ENCODE data around the gene UGGT1. TPM values are rescaled to one million over a fixed set of nuclear protein-coding genes. Genes with fewer than 3 reads are reported as not detected.
"Not testable (repeated sequence)": the region's sequence is repeated elsewhere in the genome, so short reads cannot be mapped to it uniquely, and the experiment has no call there.

The UGGT1 gene
- total RNA-seq, 1 donor from 2014 or later = 46.6 TPM

DNA sequence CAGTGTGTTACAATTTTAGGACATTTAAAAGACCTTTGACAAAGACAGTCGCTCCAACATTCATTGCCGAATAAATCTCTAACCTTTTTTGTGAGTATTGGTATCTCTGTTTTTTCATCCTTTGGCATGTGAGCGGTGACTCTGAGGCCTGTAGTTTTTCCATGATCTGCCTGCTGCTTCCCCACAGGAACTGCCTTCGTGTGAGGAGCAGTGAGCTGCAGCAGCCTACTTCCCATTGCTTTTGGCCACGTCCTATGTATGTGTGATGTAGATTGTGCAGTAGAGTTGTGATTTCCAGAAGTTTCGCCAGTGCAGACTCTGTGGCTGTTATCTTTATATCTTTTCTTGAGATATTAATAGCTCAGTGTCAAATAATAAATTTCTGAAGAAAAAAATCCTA, 79.8 kb downstream of the UGGT1 start:
- DNase-seq (ENCODE audit: low read depth in 2 of 2) = peak; percentile 35 to 47

GRCh38 chr2:128172191-128172590, 81.2 kb downstream of the UGGT1 start:
- DNase-seq (ENCODE audit: low read depth in 2 of 2) = no peak

- peak in 1 of 2 donors; percentile 21 for DNase-seq (ENCODE audit: low read depth in 2 of 2)
Observed at GRCh38 chr2:128174067-128174466, 83.1 kb downstream of the UGGT1 start.

- DNase-seq (ENCODE audit: low read depth in 2 of 2) = no peak
Observed at GRCh38 chr2:128177315-128177714, 86.3 kb downstream of the UGGT1 start.

GRCh38 chr2:128178149-128178649, 87.2 kb downstream of the UGGT1 start:
- no peak for DNase-seq (ENCODE audit: low read depth in 2 of 2)

DNA sequence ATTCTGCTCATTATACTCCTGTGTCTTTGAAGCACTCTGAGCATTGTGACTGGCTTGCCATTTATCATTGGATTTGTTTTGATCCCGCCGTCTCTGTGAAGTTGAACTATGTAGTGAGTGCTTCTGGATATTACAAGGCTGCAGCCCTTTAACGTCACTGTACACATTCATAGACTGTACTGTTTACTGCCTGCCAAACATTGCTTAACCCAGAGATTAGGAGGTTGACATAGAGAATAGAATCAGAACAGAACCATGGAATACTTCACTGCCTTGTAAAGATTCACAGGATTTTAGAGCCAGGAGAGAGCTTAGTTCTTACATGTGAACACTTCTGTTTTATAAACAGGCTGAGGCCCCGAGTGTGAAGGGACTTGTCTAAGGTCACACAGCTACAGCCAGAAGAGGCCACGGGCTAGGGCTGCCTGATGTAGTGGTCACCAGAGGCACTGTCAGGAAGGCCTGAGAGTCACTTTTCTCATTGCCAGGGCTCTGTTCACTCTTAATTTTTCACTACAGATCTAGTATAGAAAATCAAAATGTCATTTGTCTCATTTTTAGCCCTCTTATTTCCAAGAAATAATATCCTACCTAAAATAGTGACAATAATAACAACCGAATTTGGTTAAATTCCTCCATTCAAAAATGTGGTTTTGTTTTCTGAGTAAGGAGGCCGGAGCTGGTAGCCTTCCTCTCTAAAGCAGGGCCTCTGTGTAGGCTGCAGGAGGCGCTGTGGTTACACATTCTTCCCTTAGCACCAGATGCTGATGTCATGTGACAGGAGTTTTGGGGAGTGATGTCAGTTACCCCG, 87.9 kb downstream of the UGGT1 start:
- DNase-seq (ENCODE audit: low read depth in 2 of 2) = peak; percentile 57 to 81

GRCh38 chr2:128179461-128179755, 88.4 kb downstream of the UGGT1 start:
- no peak for DNase-seq (ENCODE audit: low read depth in 2 of 2)

- peak in 1 of 2 donors; percentile 43 for DNase-seq (ENCODE audit: low read depth in 2 of 2)
Observed at GRCh38 chr2:128180031-128180430, 89.0 kb downstream of the UGGT1 start.

- DNase-seq (ENCODE audit: low read depth in 2 of 2) = no peak
Observed at GRCh38 chr2:128185576-128185975, 94.6 kb downstream of the UGGT1 start.

GRCh38 chr2:128187032-128187654, 96.1 kb downstream of the UGGT1 start:
- peak in 1 of 2 donors; percentile 65 for DNase-seq (ENCODE audit: low read depth in 2 of 2)

GRCh38 chr2:128195435-128195984, 104.5 kb downstream of the UGGT1 start:
- DNase-seq (ENCODE audit: low read depth in 2 of 2) = peak in 1 of 2 donors; percentile 21

DNA sequence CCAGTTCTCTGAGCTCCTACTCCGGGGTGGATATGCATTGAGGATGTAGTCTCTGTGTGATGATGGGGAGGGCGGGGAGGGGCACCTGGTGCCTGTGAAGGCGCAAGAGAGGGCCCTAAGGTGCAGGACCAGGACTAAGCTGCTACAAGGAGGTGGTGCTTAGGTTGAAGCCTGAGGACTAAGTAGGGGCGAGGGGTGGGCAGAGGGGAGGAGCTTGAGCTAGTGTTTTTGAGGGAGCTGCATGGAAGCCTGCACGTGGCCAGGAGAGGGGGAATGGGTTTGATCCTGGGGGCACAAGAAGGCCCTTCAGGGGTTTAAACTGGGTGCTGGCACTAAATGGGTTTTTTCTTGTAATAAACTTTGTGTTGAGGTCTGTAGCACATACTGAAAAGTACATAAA, 105.0 kb downstream of the UGGT1 start:
- no peak for DNase-seq (ENCODE audit: low read depth in 2 of 2)

DNA sequence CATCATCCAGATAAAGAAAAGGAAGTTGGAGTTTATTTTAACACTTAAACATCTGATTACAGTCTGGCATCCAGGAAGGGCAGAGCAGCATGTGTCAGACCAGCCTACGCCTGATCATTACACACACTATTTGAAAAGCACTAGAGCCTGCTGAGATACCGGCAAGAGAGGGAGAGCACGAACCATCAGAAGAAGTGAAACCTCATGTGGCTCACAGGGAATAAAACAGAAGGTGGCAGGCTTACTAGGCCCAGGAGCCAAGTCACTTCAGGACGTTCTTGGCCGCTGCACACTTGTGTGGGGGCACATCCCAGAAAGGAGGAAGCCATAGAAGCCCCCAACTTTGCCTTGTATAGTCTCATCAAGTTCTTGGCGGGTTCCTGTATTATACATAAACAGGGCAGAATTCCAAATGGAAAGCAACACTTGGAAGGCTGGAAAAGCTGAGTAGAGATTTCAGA, 105.5 kb downstream of the UGGT1 start:
- peak in 1 of 2 donors; percentile 55 for DNase-seq (ENCODE audit: low read depth in 2 of 2)

GRCh38 chr2:128197059-128197458, 106.1 kb downstream of the UGGT1 start:
- DNase-seq (ENCODE audit: low read depth in 2 of 2) = no peak

GRCh38 chr2:128198656-128199055, 107.7 kb downstream of the UGGT1 start:
- no peak for DNase-seq (ENCODE audit: low read depth in 2 of 2)

DNA sequence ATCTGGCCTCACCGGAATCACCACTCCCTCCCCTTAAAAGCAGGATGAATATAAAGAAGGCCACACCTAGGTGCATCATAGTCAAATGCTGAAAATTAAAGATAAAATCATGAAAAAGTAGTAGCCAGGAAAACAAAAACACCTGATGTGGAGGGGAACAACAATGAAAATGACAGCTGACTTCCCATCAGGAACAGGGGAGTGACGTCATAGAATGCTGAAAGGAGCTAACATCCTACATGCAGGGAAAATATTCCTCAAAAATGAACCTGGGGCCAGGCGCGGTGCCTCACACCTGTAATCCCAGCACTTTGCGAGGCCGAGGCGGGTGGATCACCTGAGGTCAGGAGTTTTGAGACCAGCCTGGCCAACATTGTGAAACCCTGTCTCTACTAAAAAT, 108.1 kb downstream of the UGGT1 start:
- peak; percentile 37 to 42 for DNase-seq (ENCODE audit: low read depth in 2 of 2)

- DNase-seq (ENCODE audit: low read depth in 2 of 2) = no peak
Observed at GRCh38 chr2:128202791-128203190, 111.8 kb downstream of the UGGT1 start.

DNA sequence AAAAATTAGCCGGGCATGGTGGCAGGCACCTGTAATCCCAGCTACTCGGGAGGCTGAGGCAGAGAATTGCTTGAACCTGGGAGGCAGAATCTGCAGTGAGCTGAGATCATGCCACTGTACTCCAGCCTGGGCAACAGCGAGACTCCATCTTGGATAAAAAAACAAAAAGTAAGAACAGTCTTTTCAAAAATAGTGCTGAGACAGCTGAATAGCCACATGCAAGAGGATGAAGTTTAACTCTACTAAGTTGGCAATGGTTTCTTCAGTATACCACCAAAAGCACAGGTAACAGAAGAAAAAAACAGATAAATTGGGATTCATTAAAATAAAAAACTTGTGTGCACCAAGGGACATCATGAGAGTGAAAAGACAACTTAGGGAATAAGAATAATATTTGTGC, 115.2 kb downstream of the UGGT1 start:
- DNase-seq (ENCODE audit: low read depth in 2 of 2) = no peak

DNA sequence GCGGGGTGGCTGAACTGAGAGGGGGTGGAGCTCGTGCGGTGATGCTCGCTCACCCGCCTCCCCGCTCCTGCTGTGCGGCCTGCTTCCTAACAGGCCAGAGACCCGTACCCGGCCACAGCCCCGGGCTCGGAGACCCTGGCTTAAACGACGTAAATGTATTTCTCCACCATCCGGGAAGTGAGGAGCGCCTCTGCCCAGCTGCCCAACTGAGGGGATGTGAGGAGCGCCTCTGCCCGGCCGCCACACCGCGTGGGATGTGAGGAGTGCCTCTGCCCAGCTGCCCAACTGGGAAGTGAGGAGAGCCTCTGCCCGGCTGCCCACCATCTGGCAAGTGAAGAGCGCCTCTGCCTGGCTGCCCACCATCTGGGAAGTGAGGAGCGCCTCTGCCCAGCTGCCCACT, 117.0 kb downstream of the UGGT1 start:
- no peak for DNase-seq (ENCODE audit: low read depth in 2 of 2)

- not testable (repeated sequence) for DNase-seq (ENCODE audit: low read depth in 2 of 2)
Observed at GRCh38 chr2:128208631-128209324, 117.8 kb downstream of the UGGT1 start.

- DNase-seq (ENCODE audit: low read depth in 2 of 2) = no peak
Observed at GRCh38 chr2:128214251-128214650, 123.3 kb downstream of the UGGT1 start.

- no peak for DNase-seq (ENCODE audit: low read depth in 2 of 2)
Observed at GRCh38 chr2:128214866-128215460, 124.0 kb downstream of the UGGT1 start.

Measured in dermis microvascular lymphatic vessel endothelial cell (primary cell).